HG03342 (cell line): Measurements from ENCODE around the gene LRRC2.

ENCODE experiments used
- ATAC-seq: cut with Tn5 transposase; IDR thresholded peaks from one replicate; pipeline ENCODE4 v1.9.1; 2021; ENCODE audit warnings: mild to moderate bottlenecking, moderate library complexity; ENCODE audit not compliant: unreplicated experiment

The LRRC2 gene

DNA sequence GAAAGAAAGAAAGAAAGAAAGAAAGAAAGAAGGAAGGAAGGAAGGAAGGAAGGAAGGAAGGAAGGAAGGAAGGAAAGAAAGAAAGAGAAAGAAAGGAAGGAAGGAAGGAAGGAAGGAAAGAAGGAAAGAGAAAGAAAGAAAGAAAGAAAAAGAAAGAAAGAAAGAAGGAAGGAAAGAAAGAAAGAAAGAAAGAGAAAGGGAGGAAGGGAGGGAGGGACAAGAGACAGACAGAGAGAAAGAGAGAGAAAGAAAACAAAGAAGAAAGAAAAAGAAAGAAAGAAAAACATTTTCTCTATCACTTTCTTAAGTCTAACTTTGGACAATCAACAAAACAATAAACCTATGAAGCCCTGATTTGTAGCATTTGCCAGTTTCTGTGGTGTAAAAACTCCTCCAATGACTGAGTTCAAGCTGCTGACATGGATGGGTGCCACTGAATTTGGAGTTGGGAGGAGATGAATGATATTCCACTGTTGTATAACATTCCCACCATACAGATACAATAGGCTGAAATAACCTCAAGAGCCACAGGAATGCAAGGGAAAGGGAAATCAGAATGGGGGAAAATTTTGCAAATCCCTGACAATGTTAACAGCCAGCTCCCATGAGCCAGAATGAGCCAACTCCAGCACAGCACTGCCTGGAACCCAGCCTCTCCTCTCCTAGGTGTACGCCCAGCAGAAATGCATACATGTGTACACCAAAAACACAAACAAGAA is 83.3 kb downstream of the LRRC2 start:
- ATAC-seq: no peak

DNA sequence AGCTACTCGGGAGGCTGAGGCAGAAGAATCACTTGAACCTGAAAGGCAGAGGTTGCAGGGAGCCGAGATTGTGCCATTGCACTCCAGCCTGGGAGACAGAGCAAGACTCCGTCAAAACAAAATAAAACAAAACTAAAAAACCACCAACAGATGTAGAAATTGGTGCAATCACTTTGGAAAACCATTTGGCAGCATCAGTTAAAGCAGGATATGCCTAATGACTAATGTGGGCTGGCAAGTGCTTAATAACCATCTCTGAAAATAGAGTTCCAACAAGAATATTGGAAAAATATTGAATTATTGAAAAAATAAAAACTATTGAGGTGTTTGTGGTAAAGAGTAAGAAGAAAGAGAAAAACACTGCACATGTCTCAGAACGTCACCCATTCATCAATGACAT is 84.5 kb downstream of the LRRC2 start:
- no peak for ATAC-seq

DNA sequence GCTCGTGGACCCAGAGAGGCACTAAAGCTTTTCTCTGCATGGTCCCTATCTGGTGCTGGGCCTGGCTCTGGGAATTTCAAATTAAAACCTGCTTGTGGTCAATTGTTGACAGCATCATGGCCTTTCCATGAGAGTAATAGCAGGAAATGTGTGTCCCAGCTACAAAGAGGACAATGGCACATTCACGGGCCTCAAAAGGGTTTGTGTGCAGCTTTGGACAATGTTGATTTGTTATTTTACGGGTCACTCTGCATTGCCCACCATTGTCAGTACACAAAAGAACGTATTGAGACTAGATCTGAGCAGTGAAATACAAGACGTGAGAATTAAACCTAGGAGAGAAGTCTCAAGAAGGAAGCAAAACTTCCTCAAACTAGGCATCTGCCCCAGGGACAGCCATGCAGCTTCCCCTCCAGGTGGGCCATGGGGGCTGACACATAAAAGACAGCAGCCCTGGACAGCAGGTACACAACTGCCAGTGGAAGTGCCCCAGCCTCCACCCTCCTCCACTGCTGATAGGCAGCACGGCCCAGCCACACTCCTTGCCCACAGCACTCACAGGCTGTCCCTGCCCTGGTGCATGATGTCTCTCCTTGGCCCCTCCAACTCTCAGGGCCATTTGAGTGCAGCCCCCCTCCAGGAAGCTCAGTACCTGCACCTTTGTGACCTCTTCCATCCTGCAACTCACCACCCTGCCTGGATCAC is 85.5 kb downstream of the LRRC2 start:
- no peak for ATAC-seq

DNA sequence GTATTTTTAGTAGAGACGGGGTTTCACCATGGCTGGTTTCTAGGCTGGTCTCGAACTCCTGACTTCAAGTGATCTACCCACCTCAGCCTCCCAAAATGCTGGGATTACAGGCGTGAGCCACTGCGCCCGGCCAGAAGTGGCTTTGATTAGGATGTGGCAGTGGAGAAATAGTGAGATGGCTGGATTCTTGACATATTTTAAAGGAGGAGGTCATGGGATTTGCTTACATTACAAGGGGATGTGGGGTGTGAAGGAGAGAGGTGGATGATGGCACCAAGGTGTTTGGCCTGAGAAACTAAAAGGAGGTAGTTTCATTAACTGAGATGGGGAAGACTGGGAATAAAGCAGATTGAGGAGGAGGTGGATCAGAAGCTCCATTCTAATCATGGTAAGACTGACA is 86.4 kb downstream of the LRRC2 start:
- no peak for ATAC-seq

DNA sequence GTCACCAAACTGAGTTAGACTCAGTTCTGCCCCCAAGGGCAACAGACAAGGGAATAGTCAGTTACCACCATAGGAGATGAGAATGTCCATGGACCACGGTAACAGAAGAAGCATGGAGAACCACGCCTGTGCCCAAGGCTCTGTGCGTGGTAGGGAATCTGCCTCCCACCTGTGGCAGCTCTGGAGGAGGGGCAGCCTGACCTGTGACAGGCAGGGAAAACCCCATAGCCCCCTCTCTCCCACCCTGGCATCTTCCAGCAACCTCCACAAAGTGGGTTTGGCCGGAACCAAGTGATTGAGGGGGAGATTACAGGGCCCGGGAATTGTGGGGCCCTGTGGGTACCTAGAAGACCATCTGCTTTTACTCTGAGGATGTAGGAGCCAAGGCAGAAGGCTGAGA is 87.1 kb downstream of the LRRC2 start:
- no peak for ATAC-seq

DNA sequence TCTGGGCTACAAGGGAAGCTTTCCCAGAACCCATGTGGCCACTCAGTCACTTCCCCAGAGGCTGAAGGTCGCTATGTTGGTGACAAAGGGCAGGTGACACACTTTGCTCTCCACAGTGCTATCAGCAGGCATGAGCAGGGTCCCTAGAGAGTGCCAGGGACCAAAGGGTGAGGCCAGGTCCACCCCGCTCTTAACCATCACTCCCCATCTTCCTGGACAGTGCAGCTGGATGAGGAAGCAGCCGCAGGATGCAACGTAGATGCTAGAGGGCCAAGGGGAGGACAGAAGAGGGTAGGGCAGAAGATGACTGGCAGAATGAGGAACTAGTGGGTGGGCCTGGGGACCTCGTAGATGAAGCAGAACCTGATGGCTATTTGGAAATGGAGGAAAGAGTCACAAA is 87.8 kb downstream of the LRRC2 start:
- no peak for ATAC-seq

DNA sequence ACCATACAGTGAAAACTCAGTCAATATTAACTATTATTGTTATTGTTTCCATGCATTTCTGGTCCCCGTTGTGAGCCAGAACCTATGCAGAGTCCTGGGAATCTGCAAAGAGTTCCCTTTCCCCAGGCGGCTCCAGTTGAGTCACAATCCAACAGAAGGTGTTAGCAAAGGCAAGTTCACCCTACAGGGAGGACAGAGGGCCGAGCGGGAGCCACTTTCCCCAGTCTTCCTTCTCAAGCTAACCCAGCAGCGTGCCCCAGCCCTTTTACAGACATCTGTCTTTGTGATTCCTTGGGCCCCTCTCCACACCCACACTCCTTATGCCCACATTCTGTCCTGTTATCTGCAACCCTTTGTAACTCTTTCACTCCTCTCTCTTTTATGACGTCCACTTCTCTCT is 88.3 kb downstream of the LRRC2 start:
- no peak for ATAC-seq

DNA sequence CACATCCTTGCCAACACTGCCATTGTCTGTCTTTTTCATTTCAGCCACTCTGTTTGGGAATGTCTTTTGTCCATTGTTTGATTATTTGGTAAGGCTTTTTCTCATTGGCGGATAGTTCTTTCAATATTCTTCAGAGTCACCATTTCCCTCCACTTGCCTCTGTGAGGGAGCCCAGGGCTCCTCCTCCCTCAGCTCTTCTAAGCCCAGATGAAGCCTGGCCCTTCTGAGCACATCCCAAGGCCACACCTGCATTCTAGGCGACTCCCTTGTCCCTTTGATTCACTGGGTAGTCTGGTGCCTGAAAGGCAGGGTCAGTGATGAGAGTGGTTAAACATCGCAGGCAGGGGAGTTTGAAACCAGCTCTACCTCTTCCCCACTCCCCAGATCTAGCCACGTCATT is 89.0 kb downstream of the LRRC2 start:
- ATAC-seq: no peak

DNA sequence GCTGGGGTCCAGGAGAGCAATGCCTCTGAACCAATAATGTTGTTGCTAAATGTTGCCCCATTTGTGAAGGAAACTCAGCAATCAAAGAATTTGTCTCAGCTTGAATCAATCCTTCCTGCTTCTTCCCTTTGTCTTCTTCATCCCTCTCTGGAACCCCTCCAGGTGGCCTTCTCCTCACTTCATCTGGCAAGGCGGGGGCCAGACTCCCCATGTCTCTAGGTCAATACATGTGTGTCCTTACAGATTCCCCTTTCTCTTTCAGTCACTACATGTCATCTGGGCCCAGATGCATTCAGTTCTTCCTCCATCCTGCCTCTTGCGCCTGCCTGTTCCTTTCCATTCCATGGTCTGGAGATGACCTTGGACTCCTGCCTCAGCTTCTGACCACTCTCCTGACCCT is 93.4 kb downstream of the LRRC2 start:
- no peak for ATAC-seq

DNA sequence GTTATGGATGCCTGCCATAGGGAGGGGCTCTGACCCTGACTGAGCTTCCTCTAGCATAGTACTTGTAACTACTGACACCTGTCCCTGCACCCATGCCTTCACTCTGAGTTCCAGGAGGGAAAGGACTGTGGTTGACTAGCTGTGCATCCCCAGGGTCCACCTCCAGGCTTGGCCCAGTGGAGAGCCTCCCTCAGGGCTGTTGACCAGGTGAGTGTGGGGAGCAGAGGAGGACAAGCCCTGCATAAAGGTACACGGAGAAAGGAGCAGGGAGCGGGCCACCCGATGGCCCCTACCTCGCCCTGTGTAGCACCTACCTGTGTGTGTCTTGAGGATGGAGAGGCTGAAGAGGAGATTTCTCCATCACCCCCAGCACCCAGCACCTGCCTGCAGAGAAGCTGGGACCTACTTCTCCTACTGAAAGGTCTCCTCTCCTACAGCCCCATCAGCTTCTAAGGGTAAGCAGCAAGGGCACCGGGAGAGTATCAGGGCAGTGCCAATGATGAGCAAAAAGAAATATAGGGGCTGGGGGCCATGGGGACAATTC is 94.7 kb downstream of the LRRC2 start:
- ATAC-seq: no peak

DNA sequence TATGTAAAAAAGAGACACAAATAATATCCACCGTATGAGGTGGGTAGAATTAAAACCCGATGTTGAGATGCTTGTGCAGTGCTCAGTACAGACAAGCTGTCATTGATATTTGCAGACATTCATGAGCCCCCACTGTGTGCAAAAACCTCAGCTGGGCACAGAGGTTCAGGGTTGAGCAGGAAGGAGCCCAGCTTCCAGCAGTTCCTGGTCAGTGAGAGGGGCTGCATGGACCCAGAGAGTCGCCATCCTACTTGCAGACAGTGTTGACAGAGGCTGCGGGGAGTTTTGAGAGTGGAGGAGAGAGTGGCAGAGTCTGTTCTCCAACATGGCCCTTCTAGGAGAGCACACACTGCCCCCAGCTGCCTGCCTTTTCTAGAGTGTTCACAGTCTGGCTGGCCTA is 95.3 kb downstream of the LRRC2 start:
- ATAC-seq: no peak

DNA sequence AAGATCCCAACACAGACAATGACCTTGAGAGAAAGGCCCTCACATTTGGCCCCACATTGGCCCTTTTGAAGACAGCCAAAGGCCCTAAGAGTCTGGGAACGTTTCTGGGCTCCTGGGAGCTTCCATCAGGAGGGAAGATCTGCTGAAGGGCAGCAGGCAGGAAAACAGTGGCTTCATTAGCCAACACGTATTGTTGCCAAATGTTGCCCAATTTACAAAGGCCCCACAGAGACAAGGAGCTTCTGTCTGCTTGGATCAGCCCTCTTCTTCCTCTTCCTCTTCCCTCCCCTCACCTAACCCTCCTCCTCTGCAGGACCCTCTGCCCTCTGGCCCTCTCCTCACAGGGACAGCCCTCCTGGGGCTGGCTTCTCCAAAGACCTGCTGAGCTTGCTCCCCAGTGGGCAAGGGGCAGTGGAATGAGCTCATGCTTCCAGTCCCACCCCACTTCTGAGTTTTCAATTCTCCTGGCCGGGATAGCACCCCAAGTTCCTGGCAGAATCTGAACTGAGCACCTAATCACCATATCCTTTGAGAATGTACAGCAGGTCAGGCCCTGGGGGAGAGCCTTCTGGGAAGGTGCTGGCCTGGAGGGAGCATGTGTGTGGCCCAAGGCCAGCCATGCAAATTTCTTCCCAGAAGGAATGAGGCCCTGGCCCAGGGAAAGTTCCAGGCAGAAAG is 96.3 kb downstream of the LRRC2 start:
- ATAC-seq: no peak

DNA sequence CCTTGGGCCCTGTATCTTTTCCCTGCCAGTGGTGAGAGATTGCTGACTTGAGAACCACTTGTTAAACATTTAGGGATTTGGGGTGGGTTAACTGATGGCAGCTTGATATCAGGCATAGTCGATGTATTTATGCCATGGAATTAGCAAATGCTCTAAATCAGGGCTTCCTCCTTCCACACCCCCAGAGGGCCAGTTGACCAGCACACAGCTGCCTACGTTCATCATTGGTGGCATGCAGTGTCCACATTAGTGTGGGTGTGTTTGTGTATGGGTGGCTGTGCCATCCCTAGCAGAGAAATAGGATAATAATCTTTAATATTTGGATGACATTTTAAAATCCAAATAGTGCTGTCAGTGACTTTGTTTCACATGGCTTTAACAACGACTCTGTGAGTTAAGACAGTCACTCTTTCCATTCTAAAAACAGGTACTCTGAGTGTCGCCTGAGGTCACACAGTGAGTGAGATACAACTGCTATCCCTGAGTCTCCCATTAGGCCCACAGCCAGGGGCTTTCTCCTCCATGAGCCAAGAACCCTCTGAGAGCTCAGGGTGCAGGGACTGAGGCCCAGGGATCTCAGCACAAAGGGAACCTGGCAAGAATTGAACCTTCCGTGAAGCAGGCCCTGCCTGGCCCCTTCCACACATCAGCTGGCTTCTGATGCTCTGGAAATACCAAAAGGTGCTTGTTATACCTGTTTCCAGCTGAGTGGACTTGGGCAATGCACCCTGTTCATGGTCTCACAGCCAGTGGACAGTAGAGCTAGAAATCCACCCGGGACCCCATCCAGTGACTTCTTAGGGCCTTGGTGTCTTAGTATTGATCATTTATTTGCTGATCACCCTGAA is 97.1 kb downstream of the LRRC2 start:
- ATAC-seq: no peak

DNA sequence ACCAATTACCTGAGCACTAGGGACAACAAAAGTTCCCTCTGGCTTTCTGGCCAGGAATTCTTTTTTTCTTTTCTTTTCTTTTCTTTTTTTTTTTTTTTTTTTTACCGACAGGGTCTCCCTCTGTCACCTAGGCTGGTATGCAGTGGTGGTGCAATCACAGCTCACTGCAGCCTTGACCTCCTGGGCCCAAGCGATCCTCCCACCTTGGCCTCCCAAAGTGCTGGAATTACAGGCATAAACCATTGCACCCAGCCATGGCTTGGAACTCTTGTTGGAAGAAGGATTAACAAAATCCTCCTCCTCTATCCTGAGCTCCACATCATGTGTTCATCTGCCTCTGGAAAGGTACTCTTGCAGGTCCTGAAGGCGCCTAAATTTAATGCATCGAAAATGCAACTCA is 98.5 kb downstream of the LRRC2 start:
- no peak for ATAC-seq

DNA sequence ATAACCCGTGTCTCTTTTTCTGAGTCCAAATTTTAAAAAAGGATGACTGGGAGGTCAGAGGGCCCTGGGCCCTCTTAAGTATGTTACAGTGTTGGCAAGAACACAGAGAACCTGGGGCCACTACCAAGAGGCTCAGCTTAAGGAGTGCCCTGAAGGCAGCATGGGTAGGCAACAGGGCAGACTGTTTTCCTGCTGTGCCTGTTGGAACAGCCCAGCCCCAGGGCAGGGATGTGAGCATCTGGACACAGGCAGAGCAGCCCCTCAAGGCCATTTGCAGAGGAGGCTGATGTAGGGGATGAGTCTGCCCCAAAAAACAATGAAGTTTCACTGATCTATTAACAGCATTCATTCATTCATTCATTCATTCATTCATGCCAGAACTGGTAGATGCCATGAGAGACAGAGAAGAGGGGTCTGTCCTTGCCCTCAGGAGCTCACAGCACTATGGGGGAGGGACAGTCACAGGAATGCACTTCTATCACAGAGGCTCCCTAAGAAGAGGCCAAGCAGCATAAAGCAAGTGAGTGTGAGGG is 99.2 kb downstream of the LRRC2 start:
- no peak for ATAC-seq

DNA sequence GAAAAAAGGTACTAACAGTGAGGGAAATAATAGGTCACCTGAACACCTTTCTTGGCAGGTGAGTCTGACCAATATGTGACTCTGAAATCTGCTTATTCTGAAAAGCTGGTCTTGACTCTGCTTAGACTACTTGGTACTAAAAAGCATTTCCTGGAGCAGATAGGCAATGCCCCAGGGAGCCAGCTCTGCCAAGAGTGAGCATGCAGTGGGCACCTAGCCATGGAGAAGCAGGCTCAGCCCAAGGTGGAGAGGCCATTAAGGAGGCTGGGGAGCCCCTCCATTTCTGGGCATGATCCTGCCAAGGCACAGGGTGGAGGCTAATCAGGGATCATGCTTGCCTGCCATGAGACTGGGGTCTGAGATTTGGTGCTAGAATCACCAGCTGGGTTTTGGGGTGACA is 99.8 kb downstream of the LRRC2 start:
- no peak for ATAC-seq
